Putamen (tissue), 1 donor: Measurements from ENCODE around the gene RGS6.

ENCODE experiments used
- DNase-seq: peaks from one replicate; pipeline ENCODE4 v3.0.0-alpha.2; 2016; ENCODE audit warnings: low spot score

RGS6 gene

DNA sequence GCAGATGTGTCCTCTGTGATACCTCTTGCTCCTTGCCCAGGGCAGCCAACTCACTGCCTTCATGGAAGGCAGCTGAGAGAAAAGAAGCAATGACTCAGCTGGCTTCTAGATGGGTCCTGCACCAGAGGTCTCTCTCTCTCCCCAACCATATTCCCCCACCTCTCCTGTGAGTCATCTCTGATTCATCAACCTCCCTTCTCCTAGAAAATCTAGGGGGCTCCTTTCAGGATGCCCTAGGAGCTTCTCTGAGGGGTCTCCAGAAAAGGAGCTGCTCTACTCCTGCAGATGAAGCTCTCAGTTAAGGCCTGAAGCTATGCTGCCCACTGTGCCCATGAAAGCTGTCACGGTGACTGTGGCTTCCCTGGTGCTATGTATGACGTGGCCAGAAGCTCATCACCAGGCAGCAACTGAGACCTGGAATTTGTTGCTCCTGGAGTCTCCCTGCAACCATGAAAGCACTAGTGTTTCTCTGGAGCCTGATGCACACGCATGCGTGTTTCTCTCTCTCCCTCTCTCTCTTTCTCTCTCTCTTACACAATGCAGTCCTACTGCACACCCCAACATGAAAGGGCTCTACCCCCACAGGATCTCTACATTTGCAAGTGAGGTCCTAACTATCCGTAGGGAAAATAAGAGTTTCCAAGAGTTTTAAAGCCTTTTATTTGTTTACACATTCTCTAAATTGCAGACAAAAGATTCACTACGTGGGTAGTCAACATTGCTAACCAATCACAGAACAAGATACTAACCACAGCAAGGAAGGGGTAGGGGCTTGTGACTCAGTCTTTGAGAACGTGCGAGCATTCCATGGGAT is 676.4 kb downstream of the RGS6 start:
- DNase-seq: no peak

DNA sequence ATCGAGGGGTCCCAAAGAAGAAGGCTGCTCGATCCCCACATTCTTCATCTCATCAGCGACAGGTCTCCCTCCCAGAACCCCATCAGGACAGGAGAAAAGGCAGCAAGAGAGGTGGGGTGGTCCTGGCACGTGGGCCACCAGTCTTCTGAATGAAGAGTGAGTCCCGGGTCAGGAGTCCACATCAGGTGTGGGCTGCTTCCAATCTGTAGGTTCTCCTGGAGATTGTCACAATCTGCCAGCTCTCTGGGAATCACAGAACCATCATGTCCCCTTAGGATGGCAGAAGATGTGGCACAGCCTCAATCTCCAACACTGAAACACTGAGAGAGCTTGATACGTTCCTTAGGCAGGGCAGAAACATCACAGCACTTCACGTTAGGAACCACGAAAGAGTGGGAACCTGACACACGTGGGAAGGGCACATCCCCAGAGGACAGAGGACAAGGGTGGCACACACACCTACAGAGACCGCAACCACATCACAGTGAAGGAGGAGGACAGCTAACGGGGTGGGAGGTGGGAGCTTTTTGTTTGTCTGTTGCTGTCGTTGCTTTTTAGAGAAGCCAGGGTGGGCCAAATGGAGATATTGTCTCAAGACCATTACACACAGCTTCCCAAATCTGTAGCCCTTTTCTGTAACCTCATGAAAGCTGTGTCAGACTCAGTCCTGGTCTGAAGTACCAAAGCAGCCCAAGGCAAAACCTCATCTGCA is 677.1 kb downstream of the RGS6 start:
- DNase-seq: no peak

DNA sequence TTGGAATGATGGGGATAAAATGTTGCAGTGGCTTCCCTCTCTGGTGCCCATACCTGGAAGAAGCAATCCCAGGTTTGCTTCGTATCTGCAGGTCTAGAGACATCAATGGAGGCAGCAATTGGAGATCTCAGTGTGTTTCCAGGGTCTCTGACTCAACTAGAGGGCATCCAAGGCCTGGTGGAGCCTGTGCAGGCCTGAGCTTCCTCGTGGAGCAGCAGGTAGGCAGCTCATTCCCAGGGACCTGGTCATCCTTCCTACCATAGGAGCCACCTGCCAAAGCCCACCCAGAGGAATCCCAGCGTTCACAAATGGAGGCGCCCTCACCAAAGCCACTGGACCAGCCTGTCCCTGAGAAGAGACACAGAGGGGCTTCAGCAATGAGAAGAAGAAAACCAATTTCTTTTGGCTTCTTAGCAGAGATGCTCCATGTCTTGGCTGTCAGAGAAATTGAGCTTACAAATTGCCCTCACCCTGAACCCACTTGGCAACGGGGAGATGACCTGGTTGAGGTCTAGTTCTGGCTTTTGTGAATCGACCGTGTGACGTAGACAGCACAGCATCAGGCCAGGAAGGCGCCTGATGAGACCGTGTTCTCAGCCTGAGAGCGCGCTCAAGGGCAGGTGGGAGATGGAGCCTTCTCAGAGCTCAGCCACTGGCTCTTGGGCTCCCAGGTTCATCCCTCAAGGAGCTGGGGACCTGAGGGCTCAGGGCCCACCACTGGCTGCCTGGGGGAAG is 678.0 kb downstream of the RGS6 start:
- DNase-seq: no peak

DNA sequence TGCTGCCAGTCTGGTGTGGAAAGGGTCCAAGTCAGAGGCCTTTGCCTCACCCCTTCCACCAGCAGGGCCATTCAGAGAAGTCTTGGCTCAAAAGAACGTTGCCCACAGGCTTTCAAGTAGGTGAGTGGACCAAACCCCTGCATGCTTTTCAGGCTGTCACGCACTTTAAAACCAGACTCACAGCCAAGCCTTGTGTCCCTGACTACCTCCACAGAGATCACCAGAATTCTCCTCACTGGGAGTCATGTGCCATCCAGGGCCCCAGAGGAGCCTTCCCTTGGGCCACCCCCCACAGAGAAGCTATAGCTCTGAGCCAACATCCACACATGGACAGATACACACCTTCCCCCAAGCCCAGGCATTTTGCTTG is 678.6 kb downstream of the RGS6 start:
- DNase-seq: no peak

DNA sequence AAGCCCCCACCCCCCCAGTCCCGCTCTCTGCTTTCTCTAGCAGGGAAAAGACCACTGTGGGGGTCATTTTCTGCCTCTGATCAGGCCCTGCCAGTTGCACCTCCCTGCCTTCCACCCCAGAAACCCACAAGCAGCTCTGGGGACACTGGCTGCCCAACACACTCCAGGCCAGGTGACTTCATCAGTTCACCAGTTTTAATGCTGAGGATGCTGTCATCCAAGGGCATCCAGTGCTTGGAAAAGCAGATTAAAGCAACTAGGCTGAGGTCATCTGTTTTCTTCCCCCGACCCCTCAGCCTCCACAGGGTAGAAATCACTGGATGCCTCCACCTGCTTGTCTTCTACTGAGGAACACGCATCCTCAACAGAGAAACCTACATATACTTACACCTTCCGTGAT is 679.3 kb downstream of the RGS6 start:
- no peak for DNase-seq

DNA sequence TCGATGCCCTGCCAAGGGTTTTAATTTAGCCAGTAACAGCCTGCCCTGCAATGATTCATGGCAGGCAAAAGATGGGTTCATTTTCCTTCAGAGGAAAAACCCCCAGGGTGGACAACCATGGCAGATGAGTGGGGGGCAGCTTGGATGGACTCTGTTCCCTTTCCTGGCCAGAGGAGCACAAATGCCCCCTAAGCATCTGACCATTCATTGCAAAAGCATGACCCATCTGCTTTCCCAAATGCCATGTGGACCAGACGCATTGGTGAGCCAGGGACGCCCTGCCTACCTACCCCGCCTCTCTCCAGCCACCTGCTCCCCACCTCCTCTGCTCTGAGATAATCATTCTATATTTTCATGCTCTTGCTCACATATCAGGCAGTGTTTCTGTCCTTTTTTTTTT is 679.8 kb downstream of the RGS6 start:
- no peak for DNase-seq

DNA sequence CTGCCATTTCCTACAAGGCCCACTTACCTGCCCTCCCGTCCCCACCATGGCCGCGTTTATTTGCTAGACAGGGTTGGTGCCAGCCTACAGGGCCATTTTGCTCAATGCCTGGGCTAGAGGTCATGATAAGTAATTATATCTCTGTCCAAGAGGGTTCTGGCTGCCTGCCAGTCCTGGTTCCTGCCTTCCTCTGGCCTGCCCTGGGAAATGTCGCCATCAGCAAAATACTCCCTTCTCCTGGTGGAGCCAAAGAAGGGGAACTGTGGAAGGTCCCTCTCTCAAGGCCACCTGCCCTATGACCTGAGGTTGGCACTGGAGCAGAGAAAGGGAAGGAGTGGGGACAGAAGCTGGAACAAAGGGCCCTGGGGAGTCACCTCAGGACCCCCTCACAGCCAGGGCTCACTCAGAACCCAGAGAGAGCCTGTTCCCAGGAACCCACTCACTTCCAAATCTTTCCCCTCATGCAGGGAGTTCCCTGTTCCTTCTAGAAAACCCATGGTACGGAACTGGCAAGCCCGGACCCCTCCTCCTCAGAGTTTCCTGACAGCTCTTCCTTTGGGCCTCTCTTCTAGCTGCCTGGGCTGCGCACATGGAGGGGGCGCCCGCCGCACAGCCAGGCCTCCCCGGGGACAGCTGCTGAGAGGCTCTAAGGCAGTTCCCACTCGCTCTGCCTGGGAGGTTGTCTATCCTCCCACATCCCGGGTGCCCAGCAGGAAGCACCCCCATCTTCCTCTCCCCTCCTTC is 681.2 kb downstream of the RGS6 start:
- no peak for DNase-seq

DNA sequence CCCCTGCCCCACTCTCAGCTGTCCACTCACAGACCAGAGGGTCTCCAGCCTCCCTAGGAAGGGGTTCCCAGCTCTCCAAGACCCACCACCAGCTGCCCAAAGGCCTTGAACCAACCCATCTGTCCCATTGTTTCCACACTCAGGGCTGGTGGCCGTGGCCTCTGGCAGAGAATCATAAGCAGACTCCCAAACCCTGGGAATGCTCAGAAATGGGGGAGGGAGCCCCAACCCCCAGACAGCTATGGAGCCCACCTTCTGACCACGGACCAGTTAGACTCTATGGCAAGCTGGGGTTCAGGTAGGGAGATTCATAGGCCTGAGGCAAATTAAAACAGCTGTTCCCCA is 681.7 kb downstream of the RGS6 start:
- DNase-seq: no peak

DNA sequence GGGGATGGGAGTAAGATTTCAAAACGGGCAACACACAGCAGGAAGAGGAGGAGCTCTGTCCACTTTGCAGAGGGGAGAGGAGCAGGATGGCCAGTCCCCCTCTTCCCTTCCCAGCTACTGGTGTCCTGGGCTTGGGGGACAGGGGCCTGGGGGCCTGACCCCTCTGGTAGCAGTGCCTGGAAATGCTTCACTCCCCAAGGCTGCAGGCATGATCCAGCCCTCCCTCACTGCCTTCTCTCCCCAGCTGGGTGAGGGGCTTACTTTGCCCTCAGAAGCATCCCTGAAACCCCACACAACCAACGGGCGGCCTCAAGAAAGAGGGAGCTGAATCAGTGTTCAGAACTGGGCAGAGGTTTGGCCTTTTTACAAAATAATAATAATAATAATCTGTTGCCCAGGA is 682.1 kb downstream of the RGS6 start:
- DNase-seq: no peak

DNA sequence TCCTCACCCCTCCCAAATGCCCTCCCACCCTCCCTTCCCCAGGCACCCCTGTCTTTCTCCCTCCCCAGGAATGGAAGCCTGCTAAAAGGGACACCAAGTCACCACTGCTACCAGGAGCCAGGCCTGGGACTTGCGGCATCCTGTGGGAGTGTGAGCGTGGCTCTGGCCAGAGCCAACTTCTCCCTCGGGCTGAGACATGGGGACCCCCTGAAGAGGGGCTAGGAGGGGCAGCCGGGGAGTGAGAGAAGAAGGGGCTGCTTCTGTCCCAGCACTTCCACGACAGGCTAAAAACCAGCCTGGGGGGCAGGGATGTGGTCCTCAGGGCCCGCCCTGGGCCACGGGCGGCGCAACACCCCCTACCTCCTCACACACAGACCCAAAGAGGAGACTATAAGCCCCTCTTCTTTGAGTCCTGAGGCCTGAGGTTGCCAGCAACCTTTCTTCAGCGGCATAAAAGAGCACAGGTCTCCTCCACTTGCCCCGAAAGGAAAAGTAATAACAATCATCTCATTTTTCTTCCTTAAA is 682.7 kb downstream of the RGS6 start:
- DNase-seq: no peak

DNA sequence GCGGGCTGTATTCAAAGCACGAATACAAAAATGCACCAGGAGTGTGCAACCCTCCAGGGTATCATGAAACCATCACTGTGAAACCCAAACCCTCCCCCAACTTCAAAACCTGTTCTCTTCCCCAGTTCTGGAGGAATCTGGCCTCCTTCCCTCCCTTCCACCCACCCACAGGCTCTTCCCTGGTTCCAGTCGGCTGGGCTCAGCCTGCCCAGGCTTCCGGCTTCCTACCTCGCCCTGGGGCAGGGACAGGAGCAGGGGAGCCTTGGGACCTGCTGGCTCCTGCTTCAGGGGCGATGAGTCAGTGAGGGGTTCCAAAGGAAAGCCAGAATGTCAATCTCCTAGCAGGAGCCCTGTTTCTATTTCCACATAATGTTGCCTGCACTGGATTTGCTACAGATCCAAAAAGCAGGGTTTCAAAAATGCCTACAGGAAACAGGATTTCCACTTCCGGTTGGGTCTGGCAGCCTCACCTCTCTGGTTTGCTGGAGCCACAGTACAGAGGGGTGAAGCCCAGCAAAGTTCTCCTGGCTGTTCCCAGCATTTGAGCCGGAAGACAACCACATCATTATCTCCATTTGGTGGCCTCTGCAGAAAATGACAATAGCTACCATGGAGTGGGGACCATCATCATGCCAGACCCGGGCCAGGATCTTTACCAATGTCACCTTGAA is 683.4 kb downstream of the RGS6 start:
- DNase-seq: no peak
